Measurements from ENCODE around the gene HIVEP2.

HIVEP2 gene

DNA sequence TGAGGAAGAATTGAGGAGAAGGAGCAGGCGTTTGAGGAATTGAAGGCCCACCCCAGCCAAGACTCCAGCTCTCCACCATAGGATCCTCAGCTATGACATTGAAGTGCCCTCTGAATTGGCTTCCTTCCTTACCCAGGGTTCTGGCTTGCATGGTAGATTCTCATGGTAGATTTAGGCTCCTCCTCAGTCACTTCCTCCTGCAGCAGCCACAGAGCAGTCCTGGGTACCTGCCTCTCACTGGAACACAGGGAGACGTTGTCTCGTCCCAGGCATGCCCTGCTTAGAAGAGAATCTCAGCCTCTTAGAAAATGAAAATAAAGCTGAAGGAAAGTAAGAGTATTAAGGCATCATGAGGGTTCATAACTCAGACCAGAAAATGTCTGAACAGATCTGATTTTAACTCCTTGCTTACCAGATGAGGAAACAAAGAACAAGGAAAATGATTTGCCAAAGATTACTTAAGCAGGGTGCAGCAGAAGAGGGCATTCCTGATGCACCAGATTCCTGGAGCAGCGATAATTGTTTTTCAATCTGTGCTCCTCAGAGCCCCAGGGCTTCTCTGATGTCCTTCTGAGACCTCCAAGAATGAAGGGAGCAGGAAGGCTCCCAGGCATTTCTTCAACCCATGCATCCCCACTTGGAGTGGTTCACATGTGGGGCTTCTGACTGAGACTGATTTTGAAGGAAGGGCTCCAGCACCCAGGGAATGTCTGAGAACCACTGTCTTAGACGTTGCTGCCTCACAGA, 219.8 kb downstream of the HIVEP2 start:
- no peak for DNase-seq

DNA sequence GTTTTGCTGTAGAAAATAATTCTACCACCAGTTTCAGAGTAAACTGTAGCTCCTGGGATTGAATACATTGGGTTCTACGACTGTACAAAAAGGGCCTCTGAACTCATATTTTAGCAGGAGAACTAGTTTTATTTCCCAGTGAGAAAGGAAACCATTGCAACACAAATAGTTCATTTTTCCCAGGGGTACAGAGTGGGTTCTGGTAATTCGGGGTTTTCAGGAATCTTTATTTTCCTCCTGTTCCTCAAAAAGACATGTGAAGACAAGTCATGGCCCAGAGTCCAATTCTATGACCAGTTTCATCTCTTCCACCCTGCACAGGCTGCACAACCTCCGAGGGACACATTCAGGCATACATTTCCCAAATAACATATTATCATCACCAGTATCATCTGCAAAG, 222.1 kb downstream of the HIVEP2 start:
- no peak for DNase-seq

DNA sequence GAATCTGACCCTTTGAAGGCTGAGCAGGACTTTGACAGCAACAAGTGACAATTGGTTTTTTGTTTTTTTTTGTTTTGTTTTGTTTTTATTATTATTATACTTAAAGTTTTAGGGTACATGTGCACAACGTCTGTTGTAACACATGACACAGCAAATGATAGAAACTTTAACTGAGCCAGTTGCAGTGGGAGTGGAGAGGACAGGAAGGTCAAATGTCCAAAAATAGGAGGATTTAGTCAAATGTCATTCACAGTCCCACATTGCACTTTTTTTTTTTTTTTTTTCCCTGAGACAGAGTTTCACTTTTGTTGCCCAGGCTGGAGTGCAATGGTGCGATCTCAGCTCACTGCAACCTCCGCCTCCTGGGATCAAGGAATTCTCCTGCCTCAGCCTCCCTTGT, 223.0 kb downstream of the HIVEP2 start:
- DNase-seq = no peak

DNA sequence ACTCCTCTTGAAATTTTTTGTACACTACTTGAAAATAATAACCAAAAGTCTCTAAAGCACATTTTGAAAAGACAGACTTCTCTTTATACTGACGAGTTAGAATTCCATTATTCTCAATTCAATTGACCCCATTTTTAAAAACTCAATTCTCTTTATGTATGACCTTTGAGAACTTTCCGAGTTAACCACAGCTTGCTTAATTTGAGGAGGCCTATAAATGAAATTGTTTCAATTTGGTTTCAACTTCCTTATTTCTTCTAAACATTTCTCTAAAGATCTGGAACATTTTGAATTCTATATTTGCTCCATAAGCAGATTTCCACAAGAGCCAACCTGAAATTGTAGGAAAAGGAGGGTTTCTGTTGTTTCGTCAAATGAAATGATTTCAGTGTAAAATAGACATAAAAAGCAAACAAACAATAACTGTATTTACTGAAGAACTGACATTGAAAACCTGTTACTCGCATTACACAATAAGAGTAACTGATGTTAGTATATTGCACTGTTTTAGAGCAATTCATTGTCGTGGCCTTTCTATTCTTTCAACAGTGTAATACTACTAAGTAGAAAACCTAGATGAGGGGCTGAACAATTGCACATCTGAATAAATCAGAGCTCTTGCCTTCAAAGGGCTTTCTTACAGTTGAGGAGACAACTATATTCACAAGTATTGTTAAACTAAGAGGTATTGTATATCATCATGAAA, 223.6 kb downstream of the HIVEP2 start:
- DNase-seq = no peak

DNA sequence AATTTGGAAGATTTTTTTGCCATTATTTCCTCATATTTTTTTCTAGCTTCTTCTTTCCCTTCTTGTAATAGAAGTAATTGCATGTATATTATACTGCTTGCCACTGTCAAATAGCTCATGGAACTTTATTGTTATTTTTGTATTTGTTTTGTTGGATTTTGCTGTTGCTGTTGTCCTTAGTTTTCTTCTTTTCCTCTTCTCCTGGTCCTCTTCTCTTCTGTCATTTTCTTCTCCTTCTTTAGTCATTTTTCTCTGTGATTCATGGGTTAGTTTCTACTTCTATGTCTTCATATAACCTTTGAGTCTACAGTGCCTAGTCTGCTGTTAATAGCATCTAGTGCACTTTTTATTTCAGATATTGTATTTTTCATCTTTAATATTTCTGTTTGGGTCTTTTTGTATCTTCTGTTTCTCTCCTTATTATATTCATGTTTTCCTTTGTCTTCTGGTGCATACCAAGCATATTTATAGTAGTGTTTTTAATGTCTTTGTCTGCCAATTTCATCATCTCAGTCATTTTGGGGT, 226.2 kb downstream of the HIVEP2 start:
- DNase-seq = no peak

DNA sequence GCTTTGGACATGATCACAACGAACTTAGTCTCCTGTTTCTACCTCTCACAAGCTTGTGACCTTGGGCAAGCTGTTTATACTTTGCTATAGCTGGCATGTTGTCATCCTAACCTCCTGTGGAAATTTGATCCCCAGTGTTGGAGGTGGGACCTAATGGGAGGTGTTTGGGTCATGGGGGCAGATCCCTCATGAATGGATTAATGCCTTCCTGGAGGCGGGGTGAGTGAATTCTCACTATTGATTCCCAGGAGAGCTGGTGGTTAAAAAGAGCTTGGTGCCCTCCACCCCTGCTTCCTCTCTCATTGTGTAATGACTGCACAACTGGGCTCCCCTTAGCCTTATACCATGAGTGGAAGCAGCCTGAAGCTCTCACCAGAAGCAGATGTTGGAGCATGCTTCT, 228.9 kb downstream of the HIVEP2 start:
- no peak for DNase-seq

DNA sequence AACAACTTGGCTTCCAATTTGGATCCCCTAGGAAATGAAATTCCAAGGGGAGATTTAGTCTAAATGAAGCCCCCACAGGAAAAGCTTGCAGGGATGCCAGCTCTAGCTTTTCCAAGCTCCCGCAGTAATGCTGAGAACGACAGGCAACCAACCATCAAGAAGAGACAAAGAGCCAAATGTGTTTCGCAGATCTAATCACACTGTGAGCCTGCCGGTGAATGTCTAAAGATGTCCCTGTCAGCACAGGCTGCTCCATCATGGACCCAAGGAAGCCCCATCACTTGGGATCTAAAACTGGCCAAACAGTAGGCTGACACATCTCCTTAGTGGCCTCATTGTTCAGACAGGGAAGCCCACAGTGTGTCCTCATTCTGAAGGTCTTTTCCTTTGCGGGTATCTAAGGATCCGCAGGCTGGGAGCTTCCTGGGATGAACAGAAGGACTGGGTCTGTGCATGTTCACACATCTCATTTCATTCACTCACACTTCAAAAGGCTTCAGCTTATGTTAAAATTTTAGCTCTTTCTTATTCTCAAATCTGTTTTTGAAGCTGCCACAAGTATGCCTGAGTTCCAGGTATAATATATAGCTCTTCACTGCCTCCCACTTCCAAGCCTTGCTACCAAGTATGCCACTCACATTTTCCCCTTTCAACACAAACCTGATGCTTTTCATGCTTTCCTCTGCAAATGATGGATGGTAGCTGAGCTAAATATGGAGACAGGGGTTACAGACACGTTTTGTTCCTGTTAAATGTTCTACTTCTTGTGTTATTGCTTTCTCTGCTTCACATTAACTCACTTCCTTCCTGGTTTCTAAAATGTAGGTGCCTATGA, 229.8 kb downstream of the HIVEP2 start:
- no peak for DNase-seq

DNA sequence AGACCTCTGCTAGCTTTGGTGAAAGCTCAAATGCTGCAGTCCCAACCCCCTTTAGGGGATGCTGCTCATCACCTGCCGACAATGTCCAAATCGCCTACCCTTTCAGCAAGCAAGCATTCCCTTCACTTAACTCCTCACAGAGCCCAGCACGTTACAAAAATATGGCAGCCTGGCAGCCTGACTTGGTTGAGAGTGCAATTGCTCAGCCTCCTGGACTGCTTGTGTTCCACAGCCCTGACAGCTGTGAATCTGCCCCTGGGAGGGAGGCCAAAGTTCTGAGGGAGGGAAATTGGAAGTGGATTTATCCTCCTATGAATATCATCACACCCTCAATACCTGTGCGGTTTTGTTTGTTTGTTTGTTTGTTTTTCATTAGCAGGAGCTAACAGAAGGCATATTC, 231.0 kb downstream of the HIVEP2 start:
- DNase-seq = no peak

DNA sequence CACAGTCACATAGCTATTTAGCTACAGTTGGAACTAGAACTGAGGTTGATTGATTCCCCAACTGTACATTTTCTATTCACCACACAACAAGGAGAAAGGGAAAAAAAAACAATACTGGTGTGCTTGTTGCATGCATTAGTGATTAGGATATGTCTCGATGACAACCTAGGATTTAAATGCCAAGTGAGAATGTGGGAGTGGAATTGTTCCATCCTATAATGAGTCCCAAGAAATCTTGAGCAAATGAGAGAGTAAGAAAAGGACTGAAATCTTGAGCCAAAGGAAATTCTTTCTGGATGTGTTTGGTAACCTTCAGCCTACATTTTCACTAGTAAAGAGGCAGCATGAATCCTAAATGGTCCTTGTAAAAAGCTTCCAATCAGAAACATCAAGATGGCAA, 232.7 kb downstream of the HIVEP2 start:
- no peak for DNase-seq

DNA sequence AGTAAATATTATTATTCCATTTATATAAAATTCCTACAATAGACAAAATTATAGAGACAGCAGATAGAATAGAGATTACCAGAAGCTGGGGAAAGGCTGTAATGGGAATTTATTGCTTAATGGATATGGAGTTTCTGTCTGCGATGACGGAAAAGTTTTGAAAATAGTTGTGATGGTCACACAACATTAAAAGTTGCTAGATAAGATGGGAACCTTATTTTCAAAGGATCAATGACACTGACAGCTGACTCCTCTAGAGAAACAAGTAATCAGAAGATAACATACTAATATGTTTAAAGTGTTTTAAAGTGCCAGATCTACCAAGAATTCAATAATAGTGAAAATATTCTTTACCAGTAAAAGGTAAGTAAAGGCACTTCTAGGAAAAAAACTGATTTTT, 236.3 kb downstream of the HIVEP2 start:
- DNase-seq = no peak

DNA sequence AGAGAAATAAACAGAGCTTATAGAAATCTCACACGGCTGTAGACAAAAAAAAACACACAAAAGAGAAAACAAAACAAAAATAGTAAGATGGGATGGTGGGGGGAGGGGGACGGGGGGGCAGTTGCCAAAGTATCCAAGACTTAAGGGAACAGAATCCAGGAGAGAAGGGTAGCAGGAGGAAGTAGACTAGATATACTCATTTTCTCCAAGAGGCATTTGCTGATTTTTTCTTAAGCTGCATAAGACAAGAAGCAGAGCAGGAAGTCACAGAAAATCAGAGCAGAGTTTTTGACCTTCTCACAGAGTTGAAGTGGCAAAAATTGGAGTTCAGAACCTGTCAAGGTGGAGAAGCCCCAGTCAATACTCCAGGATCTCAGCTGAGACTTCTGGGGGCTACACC, 237.7 kb downstream of the HIVEP2 start:
- DNase-seq = no peak

DNA sequence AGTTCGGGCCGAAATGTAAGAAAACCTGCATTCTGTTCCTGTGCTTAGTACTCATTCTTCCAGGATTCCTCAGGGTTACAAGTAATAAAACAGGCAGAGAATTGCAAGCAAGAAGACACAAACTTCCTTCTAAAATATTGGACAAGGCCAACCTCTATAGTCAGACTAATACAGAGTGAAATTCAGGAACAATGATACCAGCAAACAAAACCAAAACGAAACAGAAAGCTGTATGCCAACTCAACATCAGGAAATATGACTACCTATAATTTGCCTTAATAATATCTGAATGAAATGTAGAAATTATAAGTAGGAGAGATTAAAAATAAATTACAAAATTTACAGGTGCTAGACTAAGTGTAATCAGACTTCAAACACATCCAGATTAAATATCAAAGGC, 238.8 kb downstream of the HIVEP2 start:
- DNase-seq = no peak

DNA sequence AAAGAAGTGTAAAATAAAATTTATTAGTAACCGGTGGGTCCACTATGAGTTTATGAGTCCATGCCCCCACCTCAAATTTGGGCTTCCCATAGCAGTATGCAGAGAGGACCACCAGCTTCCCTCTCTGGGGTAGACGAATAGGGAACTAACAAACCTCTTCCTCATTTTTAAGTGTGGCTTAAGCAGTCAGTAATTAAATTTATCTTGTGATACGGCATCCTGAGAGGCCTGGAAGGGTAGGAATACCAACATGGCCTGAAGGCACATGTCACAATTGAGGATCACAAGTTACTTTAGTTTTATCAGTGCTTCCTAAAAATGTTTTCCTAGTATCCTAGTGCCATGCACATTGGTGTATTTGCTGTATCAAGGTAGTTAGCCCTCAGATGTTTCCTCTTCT, 239.9 kb downstream of the HIVEP2 start:
- no peak for DNase-seq

DNA sequence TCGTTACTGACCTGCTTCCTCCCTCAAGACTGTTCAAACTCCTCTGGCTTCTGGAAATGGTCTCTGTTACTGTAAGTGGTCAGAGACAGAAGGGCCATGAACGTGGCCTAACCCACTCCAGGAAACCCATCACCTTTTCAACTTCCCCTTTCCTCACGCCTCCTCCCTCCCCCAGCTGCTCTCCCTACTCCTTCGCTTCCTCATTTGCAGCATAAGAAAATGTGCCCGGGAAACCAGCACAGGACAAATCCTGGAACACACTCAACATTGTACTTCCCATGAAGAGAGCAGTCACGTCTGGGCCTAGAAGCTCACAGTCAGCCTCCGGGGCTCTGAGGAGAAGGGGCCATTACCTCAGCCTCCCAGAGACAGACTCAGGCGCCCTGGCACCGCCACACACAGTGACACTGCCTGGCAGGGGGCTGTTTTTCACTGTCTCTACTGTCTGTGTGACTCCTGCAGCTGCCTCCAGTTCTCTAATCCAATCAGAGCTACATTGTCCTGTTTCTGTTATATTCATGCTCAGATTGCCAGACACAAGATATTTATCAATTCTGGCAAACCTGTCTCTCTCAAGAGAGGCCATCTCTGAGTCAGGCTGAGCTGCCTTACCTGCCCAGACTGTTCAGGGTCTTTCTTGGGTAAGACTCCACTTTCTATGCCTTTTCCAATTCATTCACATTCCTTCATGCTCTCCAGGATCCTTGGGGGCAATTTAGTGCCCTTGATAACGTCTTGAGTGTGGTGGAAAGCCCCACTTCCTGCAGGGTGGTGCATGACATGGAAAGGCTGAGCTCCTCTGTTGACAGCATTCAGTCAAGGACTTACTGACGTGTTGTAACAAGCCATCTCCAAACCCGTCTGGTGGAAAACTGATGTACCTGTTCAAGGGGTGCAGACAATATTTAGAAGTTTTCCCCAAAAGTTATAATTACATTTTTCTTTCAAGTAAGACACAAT, 242.2 kb downstream of the HIVEP2 start:
- DNase-seq = no peak

Data from NCI-H1048 (cell line).